COLO668 (cell line): ENCODE results near the gene ZNF598.
"Not testable (repeated sequence)": the region's sequence is repeated elsewhere in the genome, so short reads cannot be mapped to it uniquely, and the experiment has no call there.

Source experiments
- DNase-seq: peaks from one replicate; lab custom pipeline; 2025; ENCODE audit not compliant: unreplicated experiment; lab: John Stamatoyannopoulos, UW

The ZNF598 gene

GRCh38 chr16:1960665-1961630 lies 48.7 kb downstream of the ZNF598 start:
- DNase-seq, result peak; percentile 67

DNA sequence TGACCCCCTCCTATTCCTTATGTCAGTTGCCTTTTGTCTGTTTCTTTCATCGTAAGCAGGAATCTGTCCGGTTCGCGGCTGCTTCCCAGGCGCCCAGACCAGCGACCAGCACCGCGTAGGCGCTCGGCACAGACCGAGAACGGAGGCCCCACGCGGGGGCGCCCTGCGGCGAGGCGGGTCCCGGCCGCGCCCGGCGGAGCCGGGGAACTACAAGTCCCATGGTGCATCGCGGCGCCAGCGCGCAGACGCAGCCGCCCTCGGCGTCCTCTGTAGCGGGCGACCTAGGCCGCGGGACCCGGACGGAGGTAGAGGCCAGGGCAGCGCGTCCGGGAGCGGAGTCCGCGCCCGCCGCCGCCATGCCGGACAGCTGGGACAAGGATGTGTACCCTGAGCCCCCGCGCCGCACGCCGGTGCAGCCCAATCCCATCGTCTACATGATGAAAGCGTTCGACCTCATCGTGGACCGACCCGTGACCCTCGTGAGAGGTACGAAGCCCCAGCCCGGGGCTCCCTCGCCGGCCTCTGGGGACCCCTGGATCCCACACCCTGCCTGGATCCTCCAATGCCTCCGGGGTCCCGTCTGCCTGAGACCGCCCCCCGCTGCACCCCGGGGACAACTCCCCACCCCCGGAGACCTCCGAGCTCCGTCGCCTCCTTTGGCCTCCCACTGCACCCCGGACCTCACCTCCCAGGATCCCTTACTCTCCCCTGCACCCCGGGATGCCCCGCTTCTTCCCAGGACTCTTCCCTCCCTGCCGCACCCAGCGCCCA lies 50.2 kb downstream of the ZNF598 start, which contains the start of gene NDUFB10:
TSS of gene NDUFB10 (plus strand) at position 270 of the 771 bp plus-strand sequence. CDS start at position 357, 87 bp downstream.
- peak; percentile 96 for DNase-seq

- no peak for DNase-seq
Observed at GRCh38 chr16:1958715-1959268, 50.8 kb downstream of the ZNF598 start.

- DNase-seq, result not testable (repeated sequence)
Observed at GRCh38 chr16:1958143-1958491, 51.5 kb downstream of the ZNF598 start.

DNA sequence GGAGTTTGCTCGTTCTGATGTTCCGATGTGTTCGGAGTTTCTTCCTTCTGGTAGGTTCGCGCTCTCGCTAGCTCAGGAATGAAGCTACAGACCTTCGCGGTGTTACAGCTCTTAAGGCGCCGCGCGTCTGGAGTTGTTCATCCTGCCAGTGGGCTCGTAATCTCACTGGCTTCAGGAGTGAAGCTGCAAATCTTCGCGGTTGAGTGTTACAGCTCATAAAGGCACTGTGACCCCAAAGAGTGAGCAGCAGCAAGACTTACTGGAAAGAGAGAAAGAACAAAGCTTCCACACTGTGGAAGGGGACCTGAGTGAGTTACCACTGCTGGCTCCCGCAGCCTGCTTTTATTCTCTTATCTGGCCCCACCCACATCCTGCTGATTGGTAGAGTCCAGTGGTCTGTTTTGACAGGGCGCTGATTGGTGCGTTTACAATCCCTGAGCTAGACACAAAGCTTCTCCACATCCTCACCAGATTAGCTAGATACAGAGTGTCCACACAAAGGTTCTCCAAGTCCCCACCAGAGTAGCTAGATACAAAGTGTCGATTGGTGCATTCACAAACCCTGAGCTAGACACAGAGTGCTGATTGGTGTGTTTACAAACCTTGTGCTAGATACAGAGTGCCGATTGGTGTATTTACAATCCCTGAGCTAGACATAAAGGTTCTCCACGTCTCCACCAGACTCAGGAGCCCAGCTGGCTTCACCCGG lies 52.0 kb downstream of the ZNF598 start:
- DNase-seq, result not testable (repeated sequence)

GRCh38 chr16:1953734-1954133 lies 55.9 kb downstream of the ZNF598 start:
- no peak for DNase-seq

GRCh38 chr16:1950559-1950958 lies 59.1 kb downstream of the ZNF598 start:
- no peak for DNase-seq

- DNase-seq, result no peak
Observed at GRCh38 chr16:1950047-1950446, 59.6 kb downstream of the ZNF598 start.

DNA sequence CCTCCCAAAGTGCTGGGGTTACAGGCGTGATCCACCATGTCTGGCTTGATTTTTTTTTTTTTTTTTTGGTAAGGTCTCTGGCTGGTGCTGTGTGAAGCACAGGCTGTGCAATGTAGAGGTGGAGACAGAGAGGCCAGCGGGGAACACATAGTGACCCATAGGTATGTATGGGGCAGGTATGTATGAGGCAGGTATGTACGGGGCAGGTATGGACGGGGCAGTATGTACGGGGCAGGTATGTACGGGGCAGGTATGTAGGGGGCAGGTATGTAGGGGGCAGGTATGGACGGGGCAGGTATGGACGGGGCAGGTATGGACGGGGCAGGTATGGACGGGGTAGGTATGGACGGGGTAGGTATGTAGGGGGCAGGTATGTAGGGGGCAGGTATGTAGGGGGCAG lies 60.1 kb downstream of the ZNF598 start:
- no peak for DNase-seq
